ENCODE results near the gene CTTN. TPM values are rescaled to one million over a fixed set of nuclear protein-coding genes. Genes with fewer than 3 reads are reported as not detected.
A peak's percentile ranks its signal among the peaks of the same experiment; 100 is the strongest.

The CTTN gene
- total RNA-seq, 4 donors from 2014 or later: 92.8 to 226 (median 134) TPM

DNA sequence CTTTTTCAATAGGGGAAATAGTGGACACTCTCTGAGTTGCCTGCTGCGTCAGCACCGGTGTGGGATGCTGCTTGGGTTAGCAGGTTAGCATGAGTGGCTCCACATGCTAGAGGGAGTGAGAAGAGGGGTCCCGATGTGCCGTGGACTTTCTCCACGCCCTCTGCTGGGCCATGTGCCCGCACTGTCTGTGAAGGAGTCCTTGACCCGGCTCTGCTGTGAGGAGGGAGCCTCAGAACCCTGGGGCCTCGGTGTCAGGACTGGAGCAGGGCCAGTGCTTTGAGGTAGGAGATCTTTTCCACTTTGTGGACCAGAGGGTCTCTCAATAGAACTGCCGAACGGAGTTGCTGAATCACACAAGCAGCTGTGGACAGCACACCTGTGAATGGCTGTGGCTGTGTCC, 14.8 kb downstream of the CTTN start:
- H3K27me3 ChIP-seq: no peaks in the 10 kb centered on the region
- H3K27ac ChIP-seq: no peak overlapping the region
- in situ Hi-C loops (cut with MboI; ENCODE audit: low sequenced_read_pairs in 4 of 4) (no loop called here), intact Hi-C loops (cut with DNase I; ENCODE audit: low total_unique reads) (no loop called here)
- DNase-seq (no peak), ATAC-seq (no peak)
- TF ChIP-seq, protein P1, sequence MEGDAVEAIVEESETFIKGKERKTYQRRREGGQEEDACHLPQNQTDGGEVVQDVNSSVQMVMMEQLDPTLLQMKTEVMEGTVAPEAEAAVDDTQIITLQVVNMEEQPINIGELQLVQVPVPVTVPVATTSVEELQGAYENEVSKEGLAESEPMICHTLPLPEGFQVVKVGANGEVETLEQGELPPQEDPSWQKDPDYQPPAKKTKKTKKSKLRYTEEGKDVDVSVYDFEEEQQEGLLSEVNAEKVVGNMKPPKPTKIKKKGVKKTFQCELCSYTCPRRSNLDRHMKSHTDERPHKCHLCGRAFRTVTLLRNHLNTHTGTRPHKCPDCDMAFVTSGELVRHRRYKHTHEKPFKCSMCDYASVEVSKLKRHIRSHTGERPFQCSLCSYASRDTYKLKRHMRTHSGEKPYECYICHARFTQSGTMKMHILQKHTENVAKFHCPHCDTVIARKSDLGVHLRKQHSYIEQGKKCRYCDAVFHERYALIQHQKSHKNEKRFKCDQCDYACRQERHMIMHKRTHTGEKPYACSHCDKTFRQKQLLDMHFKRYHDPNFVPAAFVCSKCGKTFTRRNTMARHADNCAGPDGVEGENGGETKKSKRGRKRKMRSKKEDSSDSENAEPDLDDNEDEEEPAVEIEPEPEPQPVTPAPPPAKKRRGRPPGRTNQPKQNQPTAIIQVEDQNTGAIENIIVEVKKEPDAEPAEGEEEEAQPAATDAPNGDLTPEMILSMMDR (IDR thresholded peaks at IDR 0.05 in 4 of 5, conservative IDR thresholded peaks at IDR 0.05 in 1 of 5): no peak
- TF ChIP-seq POLR2A (IDR thresholded peaks at IDR 0.05): no peak
- no peak overlapping the region for H3K4me3 ChIP-seq
- H3K36me3 ChIP-seq: peaks cover 0 to 100% of the 10 kb centered on the region in 2 donors
- no peaks in the 10 kb centered on the region for H3K4me1 ChIP-seq
- H3K9me3 ChIP-seq: no peaks in the 10 kb centered on the region

DNA sequence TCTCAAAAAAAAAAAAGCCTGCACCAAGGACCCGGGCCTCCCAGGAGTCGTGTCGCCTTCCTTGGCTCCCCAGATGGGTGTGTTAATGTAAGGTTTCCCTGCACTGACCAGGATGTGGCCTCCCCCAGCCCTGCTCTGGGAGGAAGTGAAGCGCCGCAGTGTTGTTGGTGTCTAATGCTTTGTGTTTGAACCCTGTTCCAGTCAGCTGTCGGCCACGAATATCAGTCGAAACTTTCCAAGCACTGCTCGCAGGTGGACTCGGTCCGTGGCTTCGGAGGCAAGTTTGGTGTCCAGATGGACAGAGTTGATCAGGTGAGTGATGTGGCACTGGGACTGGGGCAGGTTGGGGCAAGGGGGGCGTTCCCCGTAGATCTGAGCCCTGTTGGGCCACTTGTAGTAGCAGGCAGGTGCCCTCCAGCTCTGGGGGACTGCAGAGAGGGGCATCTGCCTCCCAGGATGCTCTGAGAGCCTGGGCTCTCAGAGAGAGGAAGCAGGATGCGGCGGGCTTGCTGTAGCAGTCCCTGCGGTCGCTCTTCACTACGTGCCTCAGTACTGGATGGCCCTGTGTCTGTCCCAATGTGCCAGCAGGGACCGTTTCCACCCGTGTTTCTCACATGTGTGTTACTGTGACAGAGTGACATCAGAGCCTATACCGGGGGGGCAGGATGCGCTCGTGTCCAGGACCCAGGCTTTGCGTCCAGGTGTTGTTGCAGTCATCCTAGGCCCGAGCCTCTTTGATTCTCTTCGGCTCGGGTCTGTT, 16.2 kb downstream of the CTTN start:
- Histone ChIP-seq H3K27me3 (no peaks in the 10 kb centered on the region), H3K4me3 (no peak overlapping the region), H3K4me1 (no peaks in the 10 kb centered on the region), H3K9me3 (no peaks in the 10 kb centered on the region), H3K27ac (no peak overlapping the region), H3K36me3 (peaks cover 0 to 97% of the 10 kb centered on the region in 2 donors)
- in situ Hi-C loops (cut with MboI; ENCODE audit: low sequenced_read_pairs in 4 of 4): no loop called here
- ATAC-seq: no peak
- TF ChIP-seq, protein P1 (IDR thresholded peaks at IDR 0.05 in 4 of 5, conservative IDR thresholded peaks at IDR 0.05 in 1 of 5): no peak
- no peak for TF ChIP-seq POLR2A (IDR thresholded peaks at IDR 0.05)
- no peak for DNase-seq
- intact Hi-C loops (cut with DNase I; ENCODE audit: low total_unique reads): no loop called here

DNA sequence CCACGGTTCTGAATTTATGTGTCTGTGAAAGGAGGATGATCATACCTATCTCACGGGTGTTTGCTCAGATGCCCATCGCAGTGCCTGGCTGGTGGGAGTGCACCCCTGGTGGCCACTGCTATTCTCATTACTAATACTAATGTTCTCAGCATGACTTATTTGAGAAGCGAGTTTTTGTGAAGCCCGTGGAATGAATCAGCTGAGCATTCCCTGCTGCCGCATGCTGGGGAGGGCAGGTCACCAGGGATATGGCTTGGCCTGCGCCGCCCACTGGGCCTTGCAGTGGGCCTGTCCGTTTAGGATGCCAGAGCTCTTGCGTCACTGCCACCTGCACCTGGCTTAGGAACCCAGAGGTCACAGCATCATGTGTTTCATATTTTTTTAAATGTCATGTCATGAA, 16.9 kb downstream of the CTTN start:
- Histone ChIP-seq H3K4me3 (no peak overlapping the region), H3K27me3 (no peaks in the 10 kb centered on the region), H3K36me3 (peaks cover 0 to 97% of the 10 kb centered on the region in 2 donors), H3K9me3 (no peaks in the 10 kb centered on the region), H3K27ac (no peak overlapping the region), H3K4me1 (no peaks in the 10 kb centered on the region)
- no peak for TF ChIP-seq POLR2A (IDR thresholded peaks at IDR 0.05)
- TF ChIP-seq, protein P1 (IDR thresholded peaks at IDR 0.05 in 4 of 5, conservative IDR thresholded peaks at IDR 0.05 in 1 of 5): no peak
- in situ Hi-C loops (cut with MboI; ENCODE audit: low sequenced_read_pairs in 4 of 4): no loop called here
- peak in 1 of 2 donors; percentile 60 for DNase-seq
- intact Hi-C loops (cut with DNase I; ENCODE audit: low total_unique reads): no loop called here
- peak; percentile 30 to 31 for ATAC-seq

DNA sequence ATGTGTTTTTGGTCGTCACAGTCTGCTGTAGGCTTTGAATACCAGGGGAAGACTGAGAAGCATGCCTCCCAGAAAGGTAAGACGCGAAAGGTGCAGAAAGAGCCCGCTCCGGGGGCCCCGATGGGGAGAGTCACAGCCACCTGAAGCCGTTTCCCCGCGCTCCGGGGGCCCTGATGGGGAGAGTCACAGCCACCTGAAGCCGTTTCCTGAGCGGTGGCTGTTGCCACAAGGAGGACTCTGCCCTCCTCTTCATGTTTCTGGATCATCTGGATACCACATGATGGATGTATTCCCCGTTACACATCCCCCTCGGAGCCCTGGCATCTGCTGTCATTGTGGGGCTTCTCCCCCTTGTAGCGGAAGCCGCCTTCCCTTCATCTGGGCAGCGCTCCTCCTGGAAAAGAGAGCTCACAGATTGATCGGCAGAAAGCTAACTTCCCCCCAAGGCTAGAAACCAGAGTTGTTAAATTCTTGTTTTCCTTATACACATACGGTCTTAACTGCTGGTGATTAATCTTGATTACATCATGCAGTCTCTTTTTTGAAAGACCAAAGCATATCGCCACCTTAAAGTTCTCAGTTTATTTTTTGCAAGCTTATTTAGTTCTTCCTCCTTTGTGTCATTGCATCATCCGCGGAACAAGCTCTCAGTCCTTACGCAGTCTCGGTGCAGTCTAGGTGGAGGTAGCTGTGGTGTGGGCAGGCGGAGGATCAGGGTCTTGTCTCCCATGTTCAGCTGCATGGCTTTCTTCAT, 17.5 kb downstream of the CTTN start:
- Histone ChIP-seq H3K27me3 (no peaks in the 10 kb centered on the region), H3K9me3 (no peaks in the 10 kb centered on the region), H3K36me3 (peaks cover 0 to 97% of the 10 kb centered on the region in 2 donors), H3K4me3 (no peak overlapping the region), H3K27ac (no peak overlapping the region), H3K4me1 (no peaks in the 10 kb centered on the region)
- in situ Hi-C loops (cut with MboI; ENCODE audit: low sequenced_read_pairs in 4 of 4) (no loop called here), intact Hi-C loops (cut with DNase I; ENCODE audit: low total_unique reads) (no loop called here)
- DNase-seq (no peak), ATAC-seq (no peak)
- TF ChIP-seq, protein P1 (IDR thresholded peaks at IDR 0.05 in 4 of 5, conservative IDR thresholded peaks at IDR 0.05 in 1 of 5): no peak
- TF ChIP-seq POLR2A (IDR thresholded peaks at IDR 0.05): no peak
